Upper lobe of left lung (tissue), 6 donors: ENCODE data around the gene HIRIP3. TPM values are rescaled to one million over a fixed set of nuclear protein-coding genes. Genes with fewer than 3 reads are reported as not detected.

Source experiments
- ATAC-seq, 2 donors: fragments of 200-7000 bp; cut with Tn5 transposase; one replicate each; pipeline ENCODE4 v1.9.1; 2022; ENCODE audit warnings: mild to moderate bottlenecking in 2 of 2, moderate library complexity in 2 of 2; ENCODE audit not compliant: low FRiP score in 2 of 2
- DNase-seq, 2 donors: peaks; one replicate each; pipeline ENCODE4 v3.0.0-alpha.2; 2019 to 2020
- H3K27ac ChIP-seq, 4 donors: fragments of 200-600 bp; sonication (generic); one replicate each; pipeline ENCODE4 v1.5.1; 2016 to 2019
- H3K27me3 ChIP-seq, 4 donors: fragments of 200-600 bp; sonication (generic); one replicate each; pipeline ENCODE4 v1.5.1; 2017 to 2019
- H3K36me3 ChIP-seq, 4 donors: fragments of 200-600 bp; sonication (generic); one replicate each; pipeline ENCODE4 v1.5.1; 2016 to 2019
- H3K4me1 ChIP-seq, 4 donors: fragments of 200-600 bp; sonication (generic); one replicate each; pipeline ENCODE4 v1.5.1; 2018 to 2019
- H3K4me3 ChIP-seq, 4 donors: fragments of 200-600 bp; sonication (generic); one replicate each; pipeline ENCODE4 v1.5.1; 2017 to 2019; ENCODE audit warnings: mild to moderate bottlenecking in 2 of 4, moderate library complexity in 1 of 4
- H3K9me3 ChIP-seq, 4 donors: fragments of 200-600 bp; sonication (generic); one replicate each; pipeline ENCODE4 v1.5.1; 2018 to 2019
- EP300 ChIP-seq, 4 donors: sonication (generic); formaldehyde crosslinking; IDR thresholded peaks; one replicate each; pipeline ENCODE4 v1.5.1; 2017; ENCODE audit warnings: antibody characterized with exemption in 4 of 4, control low read depth in 2 of 4
- POLR2A ChIP-seq, 4 donors: fragments of 450-650 bp; IDR thresholded peaks; one replicate each; pipeline ENCODE4 v1.5.1; 2016 to 2017; ENCODE audit warnings: antibody characterized with exemption in 4 of 4, mild to moderate bottlenecking in 2 of 4
- POLR2AphosphoS5 ChIP-seq, 2 donors: sonication (generic); formaldehyde crosslinking; IDR thresholded peaks; one replicate each; pipeline ENCODE4 v1.5.1; 2017; ENCODE audit warnings: antibody characterized with exemption in 2 of 2
- WGBS, 2 donors: methylation state at CpG; one replicate each; pipeline ENCODE4 v1.1.5; 2017 to 2018; 5-methylcytosine and 5-hydroxymethylcytosine counted together
- total RNA-seq, 6 donors: library from RNA; depleted of rRNA in 4 of 6; stranded (reverse); fragments of >200 nt in 4 of 6; gene quantifications; one replicate each; pipeline versions ENCODE4 v1.1.0 to v1.2.1, GENCODE V29; 2016 to 2021
- TF ChIP-seq, protein P1 (sequence below), 6 experiments: fragments of 450-650 bp in 4 of 6; fragments of 200-600 bp in 2 of 6; sonication (generic) in 2 of 6; IDR thresholded peaks; one replicate each; pipeline ENCODE4 v1.5.1; 2016 to 2019; ENCODE audit warnings: antibody characterized with exemption in 6 of 6
- donor health status: DM: no; HTN: no; CAD: no; lungs with moderate emphysema.
- donor health status: DM: no; HTN: yes; CAD: no; lungs with severe emphysema.

HIRIP3 gene
- total RNA-seq, 6 donors from 2014 or later: 11.5 to 28.2 (median 25.0) TPM

DNA sequence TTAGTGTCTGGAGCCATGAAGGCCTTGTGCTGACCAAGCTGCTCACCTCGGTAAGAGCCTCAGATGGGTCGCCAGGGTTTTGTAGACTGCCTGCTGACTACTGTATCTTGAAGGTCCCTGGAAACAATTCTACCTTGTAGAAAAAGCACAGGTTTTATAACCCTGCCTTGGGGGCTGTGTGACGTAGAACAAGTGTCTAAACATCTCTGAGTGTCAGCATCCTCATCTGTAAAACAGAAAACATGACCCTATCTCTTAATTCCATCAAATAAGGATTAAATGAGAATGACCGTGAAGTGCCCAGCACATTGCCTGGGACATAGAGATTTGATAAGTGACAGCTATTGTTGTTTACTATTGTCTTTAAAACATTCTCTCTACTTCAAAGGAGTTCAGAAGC lies 27.2 kb downstream of the HIRIP3 start:
- WGBS, 2 donors: 93 to 94% methylated on average over 4 of the region's 4 CpGs
- no peak for DNase-seq
- no peaks in the 10 kb centered on the region for H3K9me3 ChIP-seq
- no peak for ATAC-seq
- H3K4me1 ChIP-seq: peaks cover 5 to 31% (median 15%) of the 10 kb centered on the region in 4 donors
- H3K4me3 ChIP-seq: no peak overlapping the region
- peaks cover 10 to 65% (median 27%) of the 10 kb centered on the region in 4 donors for H3K36me3 ChIP-seq
- no peaks in the 10 kb centered on the region for H3K27me3 ChIP-seq
- no peak for TF ChIP-seq POLR2AphosphoS5 (IDR thresholded peaks at IDR 0.05)
- no peak for TF ChIP-seq POLR2A (IDR thresholded peaks at IDR 0.05)
- TF ChIP-seq, protein P1, sequence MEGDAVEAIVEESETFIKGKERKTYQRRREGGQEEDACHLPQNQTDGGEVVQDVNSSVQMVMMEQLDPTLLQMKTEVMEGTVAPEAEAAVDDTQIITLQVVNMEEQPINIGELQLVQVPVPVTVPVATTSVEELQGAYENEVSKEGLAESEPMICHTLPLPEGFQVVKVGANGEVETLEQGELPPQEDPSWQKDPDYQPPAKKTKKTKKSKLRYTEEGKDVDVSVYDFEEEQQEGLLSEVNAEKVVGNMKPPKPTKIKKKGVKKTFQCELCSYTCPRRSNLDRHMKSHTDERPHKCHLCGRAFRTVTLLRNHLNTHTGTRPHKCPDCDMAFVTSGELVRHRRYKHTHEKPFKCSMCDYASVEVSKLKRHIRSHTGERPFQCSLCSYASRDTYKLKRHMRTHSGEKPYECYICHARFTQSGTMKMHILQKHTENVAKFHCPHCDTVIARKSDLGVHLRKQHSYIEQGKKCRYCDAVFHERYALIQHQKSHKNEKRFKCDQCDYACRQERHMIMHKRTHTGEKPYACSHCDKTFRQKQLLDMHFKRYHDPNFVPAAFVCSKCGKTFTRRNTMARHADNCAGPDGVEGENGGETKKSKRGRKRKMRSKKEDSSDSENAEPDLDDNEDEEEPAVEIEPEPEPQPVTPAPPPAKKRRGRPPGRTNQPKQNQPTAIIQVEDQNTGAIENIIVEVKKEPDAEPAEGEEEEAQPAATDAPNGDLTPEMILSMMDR (IDR thresholded peaks at IDR 0.05): no peak
- TF ChIP-seq EP300 (IDR thresholded peaks at IDR 0.05): no peak
- H3K27ac ChIP-seq: no peak overlapping the region

DNA sequence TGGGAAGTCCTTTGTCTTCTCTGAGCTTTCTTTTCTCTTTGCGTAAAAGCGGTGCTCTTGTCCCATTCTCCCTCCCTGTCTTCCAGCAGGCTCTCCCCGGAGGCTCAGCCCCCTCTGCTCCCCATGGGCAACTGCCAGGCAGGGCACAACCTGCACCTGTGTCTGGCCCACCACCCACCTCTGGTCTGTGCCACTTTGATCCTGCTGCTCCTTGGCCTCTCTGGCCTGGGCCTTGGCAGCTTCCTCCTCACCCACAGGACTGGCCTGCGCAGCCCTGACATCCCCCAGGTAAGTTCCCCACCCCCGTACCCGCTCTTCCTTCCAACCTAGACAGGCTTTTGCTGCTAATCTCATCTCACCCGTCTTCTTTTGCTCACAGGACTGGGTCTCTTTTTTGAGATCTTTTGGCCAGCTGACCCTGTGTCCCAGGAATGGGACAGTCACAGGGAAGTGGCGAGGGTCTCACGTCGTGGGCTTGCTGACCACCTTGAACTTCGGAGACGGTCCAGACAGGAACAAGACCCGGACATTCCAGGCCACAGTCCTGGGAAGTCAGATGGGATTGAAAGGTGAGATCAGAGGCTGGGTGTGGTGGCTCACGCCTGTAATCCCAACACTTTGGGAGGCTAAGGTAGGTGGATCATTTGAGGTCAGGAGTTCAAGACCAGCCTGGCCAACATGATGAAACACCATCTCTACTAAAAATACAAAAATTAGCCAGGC lies 32.2 kb downstream of the HIRIP3 start:
- no peaks in the 10 kb centered on the region for H3K9me3 ChIP-seq
- peaks cover 2 to 31% (median 6%) of the 10 kb centered on the region in 4 donors for H3K36me3 ChIP-seq
- H3K27me3 ChIP-seq: no peaks in the 10 kb centered on the region
- no peak for TF ChIP-seq POLR2AphosphoS5 (IDR thresholded peaks at IDR 0.05)
- TF ChIP-seq, protein P1 (IDR thresholded peaks at IDR 0.05): no peak
- TF ChIP-seq EP300 (IDR thresholded peaks at IDR 0.05): no peak
- TF ChIP-seq POLR2A (IDR thresholded peaks at IDR 0.05): no peak
- peak overlapping the region; percentile 87 to 97 (median 91) for H3K27ac ChIP-seq
- 78 to 83% methylated on average over 14 of the region's 14 CpGs for WGBS, 2 donors
- no peak for DNase-seq
- ATAC-seq: no peak
- peak overlapping the region; percentile 53 to 89 (median 74) for H3K4me3 ChIP-seq
- H3K4me1 ChIP-seq: peaks cover 15 to 42% (median 21%) of the 10 kb centered on the region in 4 donors

DNA sequence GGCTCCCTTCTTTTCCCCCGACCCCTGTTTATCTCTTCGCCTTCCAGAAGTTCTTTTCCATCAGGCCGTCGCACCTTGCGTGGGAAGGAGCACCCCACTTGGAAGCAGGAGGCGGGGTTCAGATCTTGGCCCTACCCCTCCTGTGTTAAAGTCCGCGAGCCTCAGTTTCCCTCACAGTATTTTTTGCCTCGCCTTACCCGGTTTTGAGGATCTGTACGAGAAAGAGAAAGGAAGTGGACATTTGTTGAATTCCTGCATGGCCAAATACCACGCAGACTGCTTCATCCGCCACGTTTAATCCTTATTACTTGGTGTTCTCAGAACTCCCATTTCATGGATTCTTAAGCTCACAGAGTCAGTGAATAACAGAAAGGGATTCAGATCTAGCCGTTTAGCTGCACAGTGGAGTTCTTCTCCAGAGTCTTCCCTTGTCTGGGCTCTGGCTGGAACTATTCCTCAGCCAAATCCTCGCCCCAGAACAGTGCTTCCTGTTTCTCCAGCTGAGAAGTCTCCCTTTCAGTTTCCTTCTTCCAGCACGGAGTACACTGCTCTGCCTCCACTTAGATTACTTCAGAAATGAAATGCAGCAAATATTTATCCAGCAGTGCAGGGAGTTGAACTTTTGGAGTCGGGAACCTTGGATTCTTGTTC lies 32.9 kb downstream of the HIRIP3 start:
- no peaks in the 10 kb centered on the region for H3K27me3 ChIP-seq
- H3K9me3 ChIP-seq: no peaks in the 10 kb centered on the region
- DNase-seq: peak in 1 of 2 donors; percentile 37
- H3K27ac ChIP-seq: peak overlapping the region; percentile 87 to 97 (median 91)
- ATAC-seq: peak; percentile 71 to 76
- peaks cover 15 to 42% (median 21%) of the 10 kb centered on the region in 4 donors for H3K4me1 ChIP-seq
- H3K4me3 ChIP-seq: peak overlapping the region; percentile 53 to 89 (median 74)
- peaks cover 0 to 24% (median 1%) of the 10 kb centered on the region in 4 donors for H3K36me3 ChIP-seq
- WGBS, 2 donors: 4 to 7% methylated on average over 18 of the region's 18 CpGs
- TF ChIP-seq POLR2AphosphoS5 (IDR thresholded peaks at IDR 0.05): no peak
- peak in 1 of 4 donors; percentile 4 for TF ChIP-seq POLR2A (IDR thresholded peaks at IDR 0.05)
- no peak for TF ChIP-seq EP300 (IDR thresholded peaks at IDR 0.05)

DNA sequence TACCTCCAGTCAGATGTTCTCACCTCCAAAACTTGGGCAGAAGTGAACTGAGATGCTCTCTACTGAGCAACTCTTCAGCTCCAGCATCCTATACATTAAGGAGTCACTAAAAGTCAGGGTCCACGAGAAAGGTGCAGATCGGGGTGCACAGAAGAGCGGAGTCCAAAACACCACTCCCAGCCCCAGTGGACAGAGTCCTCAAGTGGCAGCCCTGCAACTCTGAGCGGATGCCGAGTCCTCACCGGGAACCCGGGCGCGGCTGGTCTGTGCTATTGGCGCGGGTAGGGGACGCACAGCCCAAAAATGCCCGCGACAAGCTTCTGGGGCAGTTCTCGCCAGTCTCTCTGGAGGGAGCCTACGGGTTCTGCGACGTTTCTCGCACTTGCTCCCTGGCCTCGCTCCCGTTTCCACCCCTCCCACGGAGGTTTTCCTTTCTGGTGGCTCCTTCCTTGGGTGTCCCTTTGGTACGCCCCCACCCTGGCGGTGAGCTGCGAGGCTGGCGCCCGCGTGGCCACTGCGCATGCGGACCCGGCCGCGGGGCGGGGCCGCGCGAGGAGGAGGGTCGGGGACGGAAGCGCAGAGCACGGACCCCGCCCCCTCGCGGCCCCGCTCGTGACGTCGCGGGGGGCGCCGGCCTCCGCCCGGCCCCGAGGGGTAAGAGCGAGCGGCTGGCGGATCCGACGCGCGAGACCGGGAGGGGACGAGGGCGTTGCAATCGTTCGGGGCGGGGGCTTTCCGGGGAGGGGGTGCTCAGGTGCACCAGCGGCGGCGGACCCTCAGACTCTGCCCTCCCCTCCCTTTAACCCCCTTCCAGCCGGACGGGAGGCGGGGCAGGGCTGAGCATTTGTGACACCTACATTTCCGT lies 33.7 kb downstream of the HIRIP3 start, which contains the start of gene TMEM219:
Gene TMEM219 (plus strand): TSS at position 601 of the 865 bp plus-strand sequence. CDS start 1,065 bp downstream, outside the sequence.
- peak within 1 kb of the TSS; percentile 53 to 89 (median 74) for H3K4me3 ChIP-seq
- peak; percentile 91 to 99 for DNase-seq
- WGBS, 2 donors: 0 to 1% methylated on average over 25 to 55 of the region's 75 CpGs
- peak; percentile 96 to 98 for ATAC-seq
- peaks cover 0 to 16% (median 1%) of the 10 kb centered on the region in 4 donors for H3K36me3 ChIP-seq
- H3K27ac ChIP-seq: peak within 1 kb of the TSS; percentile 87 to 97 (median 91)
- no peaks in the 10 kb centered on the region for H3K27me3 ChIP-seq
- peaks cover 15 to 42% (median 21%) of the 10 kb centered on the region in 4 donors for H3K4me1 ChIP-seq
- TF ChIP-seq POLR2AphosphoS5 (IDR thresholded peaks at IDR 0.05) (peak; percentile 74 to 86), EP300 (IDR thresholded peaks at IDR 0.05) (no peak), POLR2A (IDR thresholded peaks at IDR 0.05) (peak in 2 of 4 donors; percentile 76 to 84)
- TF ChIP-seq, protein P1 (IDR thresholded peaks at IDR 0.05): peak; percentile 53 to 93 (median 90)
- H3K9me3 ChIP-seq: no peaks in the 10 kb centered on the region
